ENCODE data around the gene NR2F2. TPM values are rescaled to one million over a fixed set of nuclear protein-coding genes. Genes with fewer than 3 reads are reported as not detected.

The NR2F2 gene
- total RNA-seq (2016; rRNA removed; fragmentation: Illumina TruSeq; extraction: Trizol), result 3.5 and 5.0 TPM in 2 replicates
- 0.61 and 0.79 TPM in 2 replicates for total RNA-seq (2016; cell fraction: cytosol; rRNA removed; fragmentation: Illumina TruSeq; extraction: Trizol; ENCODE audit: low read depth)
- 3.8 and 4.3 TPM in 2 replicates for total RNA-seq (2016; cell fraction: insoluble cytoplasmic fraction; rRNA removed; fragmentation: Illumina TruSeq; extraction: Trizol)
- 2.4 and 2.8 TPM in 2 replicates for total RNA-seq (2016; cell fraction: membrane; rRNA removed; fragmentation: Illumina TruSeq; extraction: Trizol)
- 8.2 and 8.4 TPM in 2 replicates for total RNA-seq (2016; cell fraction: nucleus; rRNA removed; fragmentation: Illumina TruSeq; extraction: Trizol)
- 4.0 and 4.7 TPM in 2 replicates for polyA plus RNA-seq (2011; rRNA removed)
- polyA plus RNA-seq (2011; cell fraction: cytosol; rRNA removed), result 3.5 and 3.6 TPM in 2 replicates
- polyA plus RNA-seq (2011; cell fraction: nucleus; rRNA removed), result 13.5 and 15.0 TPM in 2 replicates
- polyA plus RNA-seq (2012), result 20.1 and 28.6 TPM in 2 replicates
- polyA plus RNA-seq (2016; cell fraction: cytosol; fragmentation: Illumina TruSeq; extraction: Trizol; ENCODE audit: low read depth), result 0.70 TPM in 2 replicates
- polyA plus RNA-seq (2016; cell fraction: insoluble cytoplasmic fraction; fragmentation: Illumina TruSeq; extraction: Trizol; ENCODE audit: low read depth), result 14.4 and 16.5 TPM in 2 replicates
- polyA plus RNA-seq (2016; cell fraction: membrane; fragmentation: Illumina TruSeq; extraction: Trizol; ENCODE audit: low read depth), result 3.3 and 3.6 TPM in 2 replicates
- polyA plus RNA-seq (2016; cell fraction: nucleus; fragmentation: Illumina TruSeq; extraction: Trizol; ENCODE audit: insufficient read depth, low read depth), result 27.1 and 27.3 TPM in 2 replicates
- polyA minus RNA-seq (2011; rRNA and poly(A)+ RNA removed; ENCODE audit: low replicate concordance), result 15.2 and 51.3 TPM in 2 replicates
- 6.7 and 11.9 TPM in 2 replicates for polyA minus RNA-seq (2011; cell fraction: cytosol; rRNA and poly(A)+ RNA removed)
- polyA minus RNA-seq (2011; cell fraction: nucleus; rRNA and poly(A)+ RNA removed), result 11.7 and 14.2 TPM in 2 replicates
- Bru-seq, nascent RNA, result percentile 92 among the genes with signal in this experiment
- percentile 81 among the genes with signal in this experiment for BruChase-seq, experiment 1, labeled RNA remaining after a 6-hour chase
- percentile 94 among the genes with signal in this experiment for BruChase-seq, experiment 2, labeled RNA remaining after a 2-hour chase
- long read RNA-seq, experiment 1, full-length matches to known transcripts, result 8 of 10 reads
- long read RNA-seq, experiment 1, partial matches to known transcripts, result 1 of 10 reads
- long read RNA-seq, experiment 1, other reads (novel, unspliced or antisense), result 1 of 10 reads
- long read RNA-seq, experiment 2, full-length matches to known transcripts, result 4 of 25 reads
- long read RNA-seq, experiment 2, partial matches to known transcripts, result 1 of 25 reads
- long read RNA-seq, experiment 2, other reads (novel, unspliced or antisense), result 20 of 25 reads

- Histone ChIP-seq H3K4me3 (replicated peaks in 1 of 3; ENCODE audit: insufficient read depth in 1 of 3, low read depth in 2 of 3, low read length in 3 of 3) (peak within 1 kb of the TSS; percentile 70 to 94 (median 94)), H3K27me3 (ENCODE audit: control insufficient read depth in 1 of 2, insufficient read depth in 2 of 2, low read length in 2 of 2) (no peaks in the 10 kb centered on the region; a peak in 1 of 5 replicates), H4K20me1 (ENCODE audit: insufficient read depth, low read length) (peaks cover 20% of the 10 kb centered on the region), H3K27ac (ENCODE audit: extremely low read length, insufficient read depth, low read length) (peak within 1 kb of the TSS; percentile 99), H3K9me3 (ENCODE audit: low read length) (no peaks in the 10 kb centered on the region), H3K4me1 (ENCODE audit: insufficient read depth, low read length) (peaks cover 42% of the 10 kb centered on the region), H3K79me2 (ENCODE audit: insufficient read depth, low read length) (peaks cover 47% of the 10 kb centered on the region), H3K9ac (ENCODE audit: insufficient read depth, low read depth, low read length) (peak within 1 kb of the TSS; percentile 94), H2AFZ (ENCODE audit: low read length) (peak within 1 kb of the TSS; percentile 50), H3K36me3 (replicated peaks in 1 of 2; ENCODE audit: control insufficient read depth in 1 of 2, insufficient read depth in 2 of 2, low read length in 2 of 2) (peaks cover 5 to 10% of the 10 kb centered on the region in 2 experiments; a peak in 2 of 5 replicates), H3K4me2 (ENCODE audit: low read depth, low read length) (peak within 1 kb of the TSS; percentile 86)
- ChIA-PET POLR2A (interaction anchor here (1.0 to 2.8 kb wide), 7 partner anchors 9 to 1486 kb away, joined by 5 to 23 read pairs (median 7); no protein-coding TSS in a partner anchor), CTCF (ENCODE audit: low intra/inter-chr PET ratio, low total read pairs) (no interaction called here)
- intact Hi-C loops (cut with micrococcal nuclease; ENCODE audit: unreplicated experiment) (loop anchor here (1.0 to 5.0 kb wide), 3 partner anchors 9 to 1488 kb away; no protein-coding TSS in a partner anchor), in situ Hi-C loops (cut with HindIII; ENCODE audit: extremely low pct_ligation_motif_present, low pct_unique_long_range_greater_than_20kb) (loop anchor here (10.0 to 25.0 kb wide), 5 partner anchors 156 to 1068 kb away; no protein-coding TSS in a partner anchor)
- WGBS (ENCODE audit: low lambda C conversion rate), result 2% methylated on average over 38 of the region's 78 CpGs
- DNase-seq (ENCODE audit: low spot score) (peak; percentile 95), ATAC-seq (peak; percentile 60), FAIRE-seq (peak; percentile 55)
- no TSS peak for BruUV-seq (replicated peaks)
- peak in 1 of 2 experiments; percentile 37; a peak in 1 of 4 replicates for TF ChIP-seq NR2F1 (CRISPR knock-in tag; IDR thresholded peaks at IDR 0.05)
- TF ChIP-seq SRF (IDR thresholded peaks at IDR 0.05; ENCODE audit: low read depth, low read length), result peak; percentile 99
- no peak for TF ChIP-seq ZNF121 (CRISPR knock-in tag; IDR thresholded peaks at IDR 0.05)
- no peak; the same call in 1 of the 2 replicates for TF ChIP-seq ZFP91 (CRISPR knock-in tag; IDR thresholded peaks at IDR 0.05; ENCODE audit: borderline replicate concordance)
- TF ChIP-seq RFX1 (IDR thresholded peaks at IDR 0.05), result peak; percentile 92
- TF ChIP-seq ATF7-NPFF (CRISPR knock-in tag; IDR thresholded peaks at IDR 0.05; ENCODE audit: low read depth), result no peak
- TF ChIP-seq RORA (CRISPR knock-in tag; IDR thresholded peaks at IDR 0.05), result no peak
- peak; percentile 88; the same call in 1 of the 2 replicates for TF ChIP-seq KAT7 (CRISPR knock-in tag; IDR thresholded peaks at IDR 0.05; ENCODE audit: borderline replicate concordance)
- TF ChIP-seq ZNF558 (CRISPR knock-in tag; IDR thresholded peaks at IDR 0.05; ENCODE audit: borderline replicate concordance), result no peak
- TF ChIP-seq MEIS1 (CRISPR knock-in tag; IDR thresholded peaks at IDR 0.05; ENCODE audit: borderline replicate concordance), result no peak
- TF ChIP-seq TGIF2 (CRISPR knock-in tag; IDR thresholded peaks at IDR 0.05), result 0 out of 2 replicates have a peak, but pooled peaks have one; percentile 15
- TF ChIP-seq E2F2 (CRISPR knock-in tag; IDR thresholded peaks at IDR 0.05; ENCODE audit: borderline replicate concordance), result no peak
- TF ChIP-seq NFYC (CRISPR knock-in tag; IDR thresholded peaks at IDR 0.05), result peak; percentile 31; the same call in 1 of the 2 replicates
- 0 out of 2 replicates have a peak, but pooled peaks have one; percentile 20 for TF ChIP-seq RAD21 (CRISPR knock-in tag; IDR thresholded peaks at IDR 0.05)
- TF ChIP-seq XBP1 (CRISPR knock-in tag; IDR thresholded peaks at IDR 0.05), result no peak
- TF ChIP-seq HNRNPH1 (optimal IDR thresholded peaks at IDR 0.05; ENCODE audit: low read depth, low read length), result no peak
Measured at GRCh38 chr15:96330450-96331143, at the start of gene NR2F2. Gene NR2F2, plus strand, starts transcription at chr15:96330700. Its CDS starts 1,406 bp downstream, at chr15:96332106.
